ENCODE measurements around the gene NUDT6.
"Not testable (repeated sequence)": the region's sequence is repeated elsewhere in the genome, so short reads cannot be mapped to it uniquely, and the experiment has no call there.

Gene NUDT6

GRCh38 chr4:122959981-122960610, 37.7 kb upstream of the NUDT6 start:
- no peak for TF ChIP-seq CTCF (IDR thresholded peaks at IDR 0.05; ENCODE audit: low read depth, low read length)
- H3K4me3 ChIP-seq (ENCODE audit: low read depth, low read length): no peak overlapping the region

- no peak for TF ChIP-seq CTCF (IDR thresholded peaks at IDR 0.05; ENCODE audit: low read depth, low read length)
- H3K4me3 ChIP-seq (ENCODE audit: low read depth, low read length): no peak overlapping the region
Observed at GRCh38 chr4:122959441-122959840, 37.0 kb upstream of the NUDT6 start.

GRCh38 chr4:122958505-122958904, 36.1 kb upstream of the NUDT6 start:
- no peak overlapping the region for H3K4me3 ChIP-seq (ENCODE audit: low read depth, low read length)
- TF ChIP-seq CTCF (IDR thresholded peaks at IDR 0.05; ENCODE audit: low read depth, low read length): no peak

- no peak for TF ChIP-seq CTCF (IDR thresholded peaks at IDR 0.05; ENCODE audit: low read depth, low read length)
- H3K4me3 ChIP-seq (ENCODE audit: low read depth, low read length): no peak overlapping the region
Observed at GRCh38 chr4:122953924-122954323, 31.5 kb upstream of the NUDT6 start.

GRCh38 chr4:122952028-122952427, 29.6 kb upstream of the NUDT6 start:
- no peak overlapping the region for H3K4me3 ChIP-seq (ENCODE audit: low read depth, low read length)
- no peak for TF ChIP-seq CTCF (IDR thresholded peaks at IDR 0.05; ENCODE audit: low read depth, low read length)

GRCh38 chr4:122948671-122949070, 26.3 kb upstream of the NUDT6 start:
- no peak for TF ChIP-seq CTCF (IDR thresholded peaks at IDR 0.05; ENCODE audit: low read depth, low read length)
- no peak overlapping the region for H3K4me3 ChIP-seq (ENCODE audit: low read depth, low read length)

GRCh38 chr4:122946142-122946541, 23.7 kb upstream of the NUDT6 start:
- H3K4me3 ChIP-seq (ENCODE audit: low read depth, low read length): no peak overlapping the region

GRCh38 chr4:122945136-122945535, 22.7 kb upstream of the NUDT6 start:
- H3K4me3 ChIP-seq (ENCODE audit: low read depth, low read length): not testable (repeated sequence)

More at GRCh38 chr4:122946142-122946541, 23.7 kb upstream of the NUDT6 start:
- TF ChIP-seq CTCF (IDR thresholded peaks at IDR 0.05; ENCODE audit: low read depth, low read length): no peak
